Measurements from ENCODE around the gene SLC20A1.
"Not testable (repeated sequence)": the region's sequence is repeated elsewhere in the genome, so short reads cannot be mapped to it uniquely, and the experiment has no call there.

SLC20A1 gene

GRCh38 chr2:112666761-112667122 lies 21.0 kb downstream of the SLC20A1 start:
- Histone ChIP-seq H3K9ac (ENCODE audit: low read length) (no peak overlapping the region), H2AFZ (ENCODE audit: low read length) (no peak overlapping the region), H3F3A (ENCODE audit: insufficient read depth, low read length) (no peaks in the 10 kb centered on the region), H3K9me2 (ENCODE audit: low read depth, low read length) (no peaks in the 10 kb centered on the region), H3K4me2 (ENCODE audit: low read length) (no peak overlapping the region), H3K27ac (ENCODE audit: low read depth, low read length, poor library complexity, severe bottlenecking) (no peak overlapping the region), H3K27me3 (ENCODE audit: insufficient read depth, low read length) (no peaks in the 10 kb centered on the region), H3K9me3 (ENCODE audit: low read length) (no peaks in the 10 kb centered on the region), H3K36me3 (ENCODE audit: insufficient read depth, low read length) (peaks cover 37% of the 10 kb centered on the region), H4K20me1 (ENCODE audit: insufficient read depth, low read length) (no peaks in the 10 kb centered on the region), H3K79me2 (ENCODE audit: insufficient read depth, low read length) (no peaks in the 10 kb centered on the region), H3K4me3 (ENCODE audit: low read depth, low read length, poor library complexity, severe bottlenecking) (no peak overlapping the region), H3K4me1 (ENCODE audit: insufficient read depth, low read length, severe bottlenecking) (no peaks in the 10 kb centered on the region)
- TF ChIP-seq CTCF (IDR thresholded peaks at IDR 0.05; ENCODE audit: low read length) (no peak), EZH2 (IDR thresholded peaks at IDR 0.05; ENCODE audit: borderline replicate concordance, low read length) (no peak)

- not testable (repeated sequence) for H4K20me1 ChIP-seq (ENCODE audit: insufficient read depth, low read length); H3K27me3 ChIP-seq (ENCODE audit: insufficient read depth, low read length); H3K4me2 ChIP-seq (ENCODE audit: low read length); H3K4me3 ChIP-seq (ENCODE audit: low read depth, low read length, poor library complexity, severe bottlenecking); H3K9ac ChIP-seq (ENCODE audit: low read length); H3K9me3 ChIP-seq (ENCODE audit: low read length); H2AFZ ChIP-seq (ENCODE audit: low read length); H3K79me2 ChIP-seq (ENCODE audit: insufficient read depth, low read length); H3K27ac ChIP-seq (ENCODE audit: low read depth, low read length, poor library complexity, severe bottlenecking); H3K9me2 ChIP-seq (ENCODE audit: low read depth, low read length); H3K4me1 ChIP-seq (ENCODE audit: insufficient read depth, low read length, severe bottlenecking); H3F3A ChIP-seq (ENCODE audit: insufficient read depth, low read length)
- peaks cover 30% of the 10 kb centered on the region for H3K36me3 ChIP-seq (ENCODE audit: insufficient read depth, low read length)
These were observed 21.8 kb downstream of the SLC20A1 start for GRCh38 chr2:112667540-112667939.

DNA sequence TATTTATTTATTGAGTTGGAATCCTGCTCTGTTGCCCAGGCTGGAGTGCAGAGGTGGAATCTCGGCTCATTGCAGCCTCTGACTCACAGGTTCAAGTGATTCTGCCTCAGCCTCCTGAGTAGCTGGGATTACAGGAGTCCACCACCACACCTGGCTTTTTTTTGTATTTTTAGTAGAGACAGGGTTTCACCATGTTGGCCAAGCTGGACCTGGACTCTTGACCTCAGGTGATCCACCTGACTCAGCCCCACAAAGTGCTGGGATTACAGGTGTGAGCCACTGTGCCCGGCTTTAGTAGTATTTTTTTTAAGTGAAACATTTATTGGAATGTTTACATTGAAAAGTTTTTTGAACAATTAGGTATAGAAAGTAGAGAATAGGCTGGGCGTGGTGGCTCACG lies 23.9 kb downstream of the SLC20A1 start:
- H4K20me1 ChIP-seq (ENCODE audit: insufficient read depth, low read length), result no peaks in the 10 kb centered on the region
- no peaks in the 10 kb centered on the region for H3F3A ChIP-seq (ENCODE audit: insufficient read depth, low read length)
- no peak overlapping the region for H3K27ac ChIP-seq (ENCODE audit: low read depth, low read length, poor library complexity, severe bottlenecking)
- TF ChIP-seq EZH2 (IDR thresholded peaks at IDR 0.05; ENCODE audit: borderline replicate concordance, low read length), result no peak
- TF ChIP-seq CTCF (IDR thresholded peaks at IDR 0.05; ENCODE audit: low read length), result no peak
- no peak overlapping the region for H3K4me3 ChIP-seq (ENCODE audit: low read depth, low read length, poor library complexity, severe bottlenecking)
- H3K79me2 ChIP-seq (ENCODE audit: insufficient read depth, low read length), result no peaks in the 10 kb centered on the region
- peaks cover 9% of the 10 kb centered on the region for H3K36me3 ChIP-seq (ENCODE audit: insufficient read depth, low read length)
- no peak overlapping the region for H3K9ac ChIP-seq (ENCODE audit: low read length)
- H3K4me2 ChIP-seq (ENCODE audit: low read length), result no peak overlapping the region
- no peak overlapping the region for H2AFZ ChIP-seq (ENCODE audit: low read length)
- H3K9me2 ChIP-seq (ENCODE audit: low read depth, low read length), result no peaks in the 10 kb centered on the region
- no peaks in the 10 kb centered on the region for H3K4me1 ChIP-seq (ENCODE audit: insufficient read depth, low read length, severe bottlenecking)
- H3K27me3 ChIP-seq (ENCODE audit: insufficient read depth, low read length), result no peaks in the 10 kb centered on the region
- no peaks in the 10 kb centered on the region for H3K9me3 ChIP-seq (ENCODE audit: low read length)

DNA sequence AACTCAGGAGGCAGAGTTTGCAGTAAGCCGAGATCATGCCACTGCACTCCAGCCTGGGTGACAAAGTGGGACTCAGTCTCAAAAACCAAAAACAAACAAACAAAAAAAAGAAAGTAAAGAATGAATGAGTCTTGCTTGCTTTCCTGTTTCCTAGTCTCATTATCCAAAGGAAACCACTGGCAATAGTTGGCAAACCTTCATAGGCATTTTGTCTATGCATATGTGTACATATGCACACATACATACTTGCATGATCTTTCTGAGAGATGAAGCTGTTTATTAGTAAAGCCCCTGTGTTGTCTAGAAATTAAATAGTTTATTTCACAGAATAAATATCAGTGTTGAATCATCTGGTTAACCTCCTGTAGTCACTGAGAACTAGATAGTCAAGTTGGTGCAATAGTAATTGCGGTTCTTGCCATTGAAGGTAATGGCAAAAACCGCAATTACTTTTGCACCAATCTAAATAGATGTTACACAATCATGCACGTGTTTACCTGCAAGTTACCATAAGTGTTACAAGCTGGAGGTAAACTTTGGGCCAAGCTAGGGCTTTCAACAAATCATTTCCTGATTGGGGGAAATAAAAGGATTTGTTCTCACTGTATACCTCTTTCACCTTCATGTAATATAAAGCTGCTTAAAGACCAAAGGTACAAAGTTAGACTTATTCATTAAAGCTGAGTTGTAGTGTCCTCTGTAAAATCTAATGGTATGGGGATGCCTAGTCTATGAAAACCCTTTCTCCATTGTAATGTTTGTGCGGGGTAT lies 24.7 kb downstream of the SLC20A1 start:
- Histone ChIP-seq H3K36me3 (ENCODE audit: insufficient read depth, low read length) (0 out of 2 replicates have a peak, but pooled peaks cover under 1% of the 10 kb centered on the region), H3K4me2 (ENCODE audit: low read length) (no peak overlapping the region), H3K27ac (ENCODE audit: low read depth, low read length, poor library complexity, severe bottlenecking) (no peak overlapping the region), H3K9ac (ENCODE audit: low read length) (no peak overlapping the region), H3K4me3 (ENCODE audit: low read depth, low read length, poor library complexity, severe bottlenecking) (no peak overlapping the region), H4K20me1 (ENCODE audit: insufficient read depth, low read length) (no peaks in the 10 kb centered on the region), H2AFZ (ENCODE audit: low read length) (no peak overlapping the region), H3K9me2 (ENCODE audit: low read depth, low read length) (no peaks in the 10 kb centered on the region), H3K9me3 (ENCODE audit: low read length) (no peaks in the 10 kb centered on the region), H3K27me3 (ENCODE audit: insufficient read depth, low read length) (no peaks in the 10 kb centered on the region), H3K79me2 (ENCODE audit: insufficient read depth, low read length) (no peaks in the 10 kb centered on the region), H3K4me1 (ENCODE audit: insufficient read depth, low read length, severe bottlenecking) (no peaks in the 10 kb centered on the region), H3F3A (ENCODE audit: insufficient read depth, low read length) (no peaks in the 10 kb centered on the region)
- TF ChIP-seq EZH2 (IDR thresholded peaks at IDR 0.05; ENCODE audit: borderline replicate concordance, low read length) (no peak), CTCF (IDR thresholded peaks at IDR 0.05; ENCODE audit: low read length) (no peak)

Data from OCI-LY1 (cell line).